GM19395 (cell line): ENCODE results near the gene DDX50.
A peak's percentile ranks its signal among the peaks of the same experiment; 100 is the strongest.
"Not testable (repeated sequence)": the region's sequence is repeated elsewhere in the genome, so short reads cannot be mapped to it uniquely, and the experiment has no call there.

Source experiments
- ATAC-seq: cut with Tn5 transposase; IDR thresholded peaks from one replicate; pipeline ENCODE4 v1.9.1; 2021; ENCODE audit warnings: mild to moderate bottlenecking, moderate library complexity; ENCODE audit not compliant: unreplicated experiment

The DDX50 gene

DNA sequence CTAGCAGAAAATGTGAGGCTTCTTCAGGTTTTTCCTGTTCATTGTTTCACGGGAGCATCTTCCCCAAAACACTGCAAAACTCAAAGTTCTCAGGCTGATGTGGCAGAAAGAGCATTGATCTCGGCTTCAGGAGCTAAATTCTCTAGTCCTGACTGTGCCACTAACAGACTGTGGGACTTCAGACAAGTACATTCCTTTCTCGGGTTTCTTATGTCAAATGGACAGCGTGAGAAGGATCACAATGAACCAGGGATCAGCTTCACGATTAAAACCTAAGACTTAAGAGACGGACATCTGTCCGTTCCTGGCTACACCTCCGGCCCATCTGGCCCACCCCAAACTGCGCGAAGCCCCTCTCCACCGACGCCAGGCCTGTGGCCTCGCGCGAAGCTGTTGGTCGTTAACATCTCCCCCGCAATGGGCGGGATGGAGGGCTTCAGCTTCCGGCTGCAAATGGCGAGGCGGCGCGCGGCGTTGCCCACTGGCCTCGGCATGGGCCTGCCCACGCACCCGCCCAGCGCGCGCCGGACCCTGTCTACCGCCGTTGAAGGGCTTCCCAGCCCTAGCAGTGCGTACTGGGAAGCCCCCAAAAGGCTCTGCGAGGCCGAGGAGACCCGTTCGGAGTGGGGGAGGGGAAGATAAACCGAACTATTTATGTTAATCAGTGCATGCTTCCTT lies 549 bp upstream of the DDX50 start:
- ATAC-seq, result peak; percentile 40

DNA sequence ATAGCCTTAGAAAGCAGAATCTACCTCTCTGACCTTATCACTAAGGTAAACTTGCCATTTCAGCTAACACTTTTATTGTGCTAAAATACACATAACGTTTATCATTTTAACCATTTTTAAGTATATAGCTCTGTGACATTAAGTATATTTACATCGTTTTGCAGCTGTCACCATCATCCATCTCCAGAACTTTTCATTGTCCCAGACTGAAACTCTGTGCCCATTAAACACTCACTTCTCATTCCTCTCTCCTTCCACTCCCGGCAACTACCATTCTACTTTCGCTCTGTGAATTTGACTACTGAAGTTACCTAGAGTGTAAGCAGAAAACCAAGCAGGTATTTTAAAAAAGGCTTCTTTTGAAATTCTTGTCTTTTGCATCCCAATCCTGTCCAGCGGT lies 1.3 kb downstream of the DDX50 start:
- ATAC-seq, result no peak

DNA sequence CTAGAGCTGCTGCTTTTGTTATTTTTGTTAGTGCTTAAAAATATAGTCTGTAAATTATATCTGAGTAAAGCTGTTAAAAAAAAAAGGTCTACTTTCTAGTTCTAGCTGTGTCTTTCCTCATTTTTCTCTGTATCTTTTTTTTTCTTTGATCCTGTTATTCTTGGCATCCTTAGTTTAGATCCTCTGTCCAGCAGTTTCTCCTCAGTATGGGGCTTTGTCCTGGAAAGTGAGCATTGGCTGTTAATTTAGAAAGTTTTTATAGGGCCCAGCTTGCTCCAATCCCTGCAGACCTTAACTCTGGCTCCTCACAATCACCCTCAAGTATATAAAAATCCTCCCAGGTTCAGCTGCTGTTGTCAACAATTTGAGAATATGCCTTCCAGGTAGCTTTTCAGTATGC lies 23.5 kb downstream of the DDX50 start:
- no peak for ATAC-seq

DNA sequence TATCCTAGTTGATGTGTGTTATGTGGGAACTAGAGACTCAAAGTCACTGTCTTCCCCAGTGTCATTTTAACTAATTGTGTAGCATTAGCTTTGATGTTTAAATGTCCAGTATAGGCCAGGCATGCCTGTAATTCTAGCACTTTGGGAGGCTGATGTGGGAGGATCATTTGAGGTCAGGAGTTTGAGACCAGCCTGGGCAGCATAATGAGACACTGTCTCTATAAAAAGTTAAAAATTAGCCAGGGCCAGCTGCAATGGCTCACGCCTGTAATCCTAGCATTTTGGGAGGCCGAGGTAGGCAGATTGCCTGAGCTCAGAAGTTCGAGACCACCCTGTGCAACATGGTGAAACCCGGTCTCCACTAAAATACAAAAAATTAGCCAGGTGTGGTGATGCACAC lies 24.4 kb downstream of the DDX50 start:
- no peak for ATAC-seq

DNA sequence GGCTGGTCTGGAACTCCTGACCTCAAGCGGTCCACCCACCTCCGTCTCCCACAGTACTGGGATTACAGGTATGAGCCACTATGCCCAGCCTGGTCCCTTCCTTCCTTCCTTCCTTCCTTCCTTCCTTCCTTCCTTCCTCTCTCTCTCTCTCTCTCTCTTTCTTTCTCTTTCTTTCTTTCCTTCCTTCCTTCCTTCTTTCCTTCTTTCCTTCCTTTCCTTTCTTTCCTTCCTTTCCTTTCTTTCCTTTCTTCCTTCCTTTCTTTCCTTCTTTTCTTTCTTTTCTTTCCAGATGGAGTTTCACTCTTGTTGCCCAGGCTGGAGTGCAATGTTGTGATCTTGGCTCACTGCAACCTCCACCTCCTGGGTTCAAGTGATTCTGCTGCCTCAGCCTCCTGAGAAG lies 28.0 kb downstream of the DDX50 start:
- not testable (repeated sequence) for ATAC-seq

DNA sequence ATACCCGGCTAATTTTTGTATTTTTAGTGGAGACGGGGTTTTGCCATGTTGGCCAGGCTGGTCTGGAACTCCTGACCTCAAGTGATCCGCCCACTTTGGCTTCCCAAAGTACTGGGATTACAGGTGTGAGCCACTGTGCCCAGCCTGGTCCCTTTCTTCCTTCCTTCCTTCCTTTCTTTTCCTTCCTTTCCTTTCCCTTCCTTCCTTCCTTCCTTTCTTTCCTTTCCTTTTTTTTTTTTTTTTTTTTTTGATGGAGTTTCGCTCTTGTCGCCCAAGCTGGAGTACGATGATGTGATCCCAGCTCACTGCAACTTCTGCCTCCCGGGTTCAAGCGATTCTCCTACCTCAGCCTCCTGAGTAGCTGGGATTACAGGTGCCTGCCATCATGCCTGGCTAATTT lies 28.8 kb downstream of the DDX50 start:
- not testable (repeated sequence) for ATAC-seq

DNA sequence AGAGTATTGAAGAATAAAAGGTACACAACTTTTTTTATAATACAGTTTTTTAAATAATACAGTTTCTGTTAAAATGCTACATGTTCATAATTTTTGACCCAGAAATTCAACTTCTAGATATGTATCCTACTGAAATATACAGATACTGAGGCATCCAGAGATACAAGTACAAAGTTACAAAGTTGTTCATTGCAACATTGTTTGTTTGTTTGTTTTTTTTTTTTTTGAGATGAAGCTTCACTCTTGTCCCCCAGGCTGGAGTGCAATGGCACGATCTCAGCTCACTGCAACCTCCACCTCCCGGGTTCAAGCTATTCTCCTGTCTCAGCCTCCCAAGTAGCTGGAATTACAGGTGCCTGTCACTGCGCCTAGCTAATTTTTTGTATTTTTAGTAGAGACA lies 31.7 kb downstream of the DDX50 start:
- not testable (repeated sequence) for ATAC-seq

DNA sequence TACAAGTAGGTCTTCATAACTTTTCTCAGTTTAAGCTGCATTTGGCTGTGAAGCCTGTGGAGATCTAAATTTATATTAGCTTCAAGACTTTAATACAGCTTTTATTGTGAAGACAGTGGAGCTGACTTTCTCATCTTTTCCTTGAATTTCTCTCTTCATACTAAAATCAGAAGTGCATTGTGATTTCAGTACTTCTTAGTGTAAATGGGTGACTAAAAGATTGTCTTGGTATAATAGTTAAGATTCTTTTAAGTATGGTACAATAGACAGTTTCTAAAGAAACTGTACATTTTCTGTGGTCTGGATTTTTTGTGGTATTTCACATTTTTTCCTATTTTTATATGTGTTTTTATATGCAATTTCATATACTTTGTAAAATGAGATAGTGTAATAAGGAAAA lies 33.9 kb downstream of the DDX50 start:
- no peak for ATAC-seq

DNA sequence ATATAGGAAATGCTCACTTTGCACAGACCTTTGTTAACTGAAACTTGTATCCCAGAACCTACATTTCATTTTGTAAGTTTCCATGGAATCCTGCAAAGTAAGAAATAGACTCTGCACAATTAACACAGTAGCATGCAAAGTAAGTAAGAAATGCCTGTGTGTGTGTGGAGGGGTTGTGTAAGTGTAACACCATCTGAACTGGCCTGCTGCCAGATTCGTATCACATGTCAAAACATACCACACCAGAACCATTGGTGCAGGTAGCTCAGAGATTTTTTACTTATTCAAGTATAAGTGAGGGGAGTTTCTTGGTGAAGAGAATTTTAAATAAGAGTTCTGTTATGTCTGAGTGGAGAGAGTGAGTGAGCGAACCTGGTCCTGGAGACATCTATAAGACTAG lies 37.0 kb downstream of the DDX50 start:
- no peak for ATAC-seq

DNA sequence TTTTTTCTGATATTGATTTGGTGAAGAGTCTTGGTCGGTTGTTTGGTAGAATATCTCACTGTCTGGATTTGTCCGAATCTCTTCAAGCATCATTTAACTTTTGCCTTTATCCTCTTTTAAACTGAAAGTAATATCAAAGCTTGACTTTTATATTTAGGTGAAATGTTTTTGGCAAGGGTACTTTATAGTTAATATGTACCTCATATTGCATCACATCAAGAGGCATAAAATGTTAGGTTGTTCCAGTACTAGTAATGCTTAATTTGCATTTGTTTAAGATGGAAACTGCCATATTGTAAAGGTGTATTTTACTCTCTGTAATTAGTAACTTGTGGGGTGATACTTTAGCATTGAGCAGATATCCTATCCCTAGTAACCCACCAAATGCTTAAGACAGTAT lies 37.8 kb downstream of the DDX50 start:
- ATAC-seq, result no peak

DNA sequence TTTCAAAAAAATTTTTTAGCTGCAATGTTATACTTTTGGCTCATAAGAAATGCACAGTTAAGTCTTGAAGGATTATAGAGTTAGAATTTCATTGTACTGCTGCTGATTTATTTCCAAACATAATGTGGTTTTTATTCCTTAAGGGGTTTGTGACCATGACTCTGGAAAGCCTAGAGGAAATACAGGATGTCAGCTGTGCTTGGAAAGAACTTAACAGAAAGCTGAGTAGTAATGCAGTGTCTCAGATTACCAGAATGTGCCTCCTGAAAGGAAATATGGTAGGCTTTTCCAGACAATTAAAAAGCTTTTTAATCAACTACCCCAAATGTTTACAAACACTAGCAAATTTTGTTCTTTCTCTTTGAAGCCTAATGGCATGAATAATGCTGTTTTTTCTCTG lies 39.8 kb downstream of the DDX50 start:
- ATAC-seq, result not testable (repeated sequence)

DNA sequence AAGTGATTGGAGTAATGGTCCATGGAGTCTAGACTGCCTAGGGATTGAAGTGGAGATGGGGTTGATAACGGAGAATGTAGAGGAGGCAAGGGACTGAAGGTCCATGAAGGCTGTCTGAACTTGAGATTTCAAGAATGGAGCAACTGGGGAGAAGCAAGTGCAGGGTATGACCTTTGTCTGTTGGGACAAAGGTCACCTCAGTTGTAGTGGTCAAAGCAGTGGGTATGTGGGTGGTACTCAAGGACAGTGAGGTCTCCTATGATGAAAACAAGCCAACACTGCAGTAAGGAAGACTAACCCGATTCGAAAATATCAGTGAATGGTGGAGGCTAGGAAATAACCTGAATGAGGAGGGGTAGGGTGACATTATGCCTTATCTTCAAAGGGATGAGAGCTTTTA lies 49.5 kb downstream of the DDX50 start:
- no peak for ATAC-seq

DNA sequence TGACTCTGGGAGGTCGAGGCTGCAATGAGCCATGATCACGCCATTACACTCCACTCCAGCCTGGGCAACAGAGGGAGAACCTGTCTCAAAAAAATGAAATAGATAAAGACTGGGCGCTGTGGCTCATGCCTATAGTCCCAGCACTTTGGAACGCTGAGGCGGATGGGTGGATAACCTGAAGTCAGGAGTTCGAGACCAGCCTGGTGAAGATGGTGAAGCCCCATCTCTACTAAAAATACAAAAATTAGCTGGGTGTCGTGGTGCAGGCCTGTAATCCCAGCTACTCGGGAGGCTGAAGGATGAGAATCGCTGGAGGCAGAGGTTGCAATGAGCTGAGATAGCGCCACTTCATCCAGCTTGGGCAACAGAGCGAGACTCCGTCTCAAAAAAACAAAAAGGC lies 53.8 kb downstream of the DDX50 start:
- ATAC-seq, result no peak

DNA sequence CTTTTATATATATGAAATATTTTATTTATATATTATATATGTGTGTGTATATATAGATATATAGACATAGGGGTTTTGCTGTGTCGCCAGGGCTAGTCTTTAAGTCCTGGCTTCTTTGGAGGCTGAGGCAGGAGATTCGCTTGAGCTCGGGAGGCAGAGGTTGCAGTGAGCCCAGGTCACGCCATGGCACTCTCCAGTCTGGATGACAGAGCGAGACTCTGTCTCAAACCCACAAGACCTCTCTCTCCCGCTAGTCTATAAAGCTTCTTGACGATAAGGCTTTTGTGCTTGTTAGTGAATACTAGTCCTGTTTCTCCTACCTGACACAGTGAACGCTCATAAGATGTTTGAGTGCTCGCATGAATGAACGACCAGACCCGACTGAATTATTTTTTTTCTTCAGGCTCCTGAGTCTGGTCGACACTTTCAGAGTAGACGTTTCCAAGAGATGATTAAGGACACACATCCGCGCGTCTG lies 54.3 kb downstream of the DDX50 start:
- ATAC-seq, result peak; percentile 6

DNA sequence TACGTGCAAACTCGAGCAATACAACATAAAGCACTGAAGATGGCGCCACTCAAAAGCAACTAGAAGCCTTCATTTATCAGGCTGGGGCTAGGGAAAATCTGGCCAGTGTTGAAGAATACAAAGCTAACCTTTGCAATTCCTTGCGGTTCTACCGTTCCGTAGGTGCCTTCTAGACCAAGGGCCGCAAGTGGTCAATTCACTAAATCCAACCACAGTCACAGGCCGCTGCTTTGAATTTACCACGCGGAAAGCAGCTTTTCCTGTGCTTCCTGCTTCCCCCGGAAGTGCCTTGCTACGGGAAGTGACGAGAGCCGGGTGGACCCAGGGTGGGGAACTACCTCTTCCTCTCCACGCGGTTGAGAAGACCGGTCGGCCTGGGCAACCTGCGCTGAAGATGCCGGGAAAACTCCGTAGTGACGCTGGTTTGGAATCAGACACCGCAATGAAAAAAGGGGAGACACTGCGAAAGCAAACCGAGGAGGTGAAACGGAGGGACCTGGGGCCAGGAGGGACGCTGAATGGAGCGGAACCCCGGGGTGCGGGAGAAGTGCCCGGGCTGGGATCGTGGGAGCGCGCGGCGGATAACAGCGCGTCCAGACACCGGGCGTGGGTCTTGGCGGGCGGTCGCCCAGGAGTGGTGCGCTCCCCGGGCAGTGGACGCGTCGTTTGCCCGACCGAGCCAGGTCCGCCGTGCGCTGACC lies 54.9 kb downstream of the DDX50 start, which contains the start of gene DDX21:
DDX21 (plus strand) TSS at position 339 of the 701 bp plus-strand sequence; CDS start at position 395, 56 bp downstream.
- ATAC-seq, result peak; percentile 91

DNA sequence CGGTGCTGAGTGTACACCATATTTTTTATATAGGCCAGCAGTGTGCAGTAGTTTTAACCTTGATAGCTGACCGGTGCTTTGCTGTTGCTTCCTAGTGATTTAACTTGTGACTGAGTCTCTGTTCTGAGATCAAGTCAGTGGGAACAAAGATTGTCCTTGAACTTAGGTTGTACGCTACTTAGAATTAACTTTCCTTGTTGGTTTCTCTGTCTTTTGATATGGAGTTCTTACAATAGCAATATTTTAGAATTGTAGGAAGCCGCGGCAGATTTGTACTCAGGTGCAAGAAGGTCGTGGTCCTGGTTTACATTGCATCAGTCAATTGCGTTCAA lies 56.1 kb downstream of the DDX50 start:
- ATAC-seq, result no peak

DNA sequence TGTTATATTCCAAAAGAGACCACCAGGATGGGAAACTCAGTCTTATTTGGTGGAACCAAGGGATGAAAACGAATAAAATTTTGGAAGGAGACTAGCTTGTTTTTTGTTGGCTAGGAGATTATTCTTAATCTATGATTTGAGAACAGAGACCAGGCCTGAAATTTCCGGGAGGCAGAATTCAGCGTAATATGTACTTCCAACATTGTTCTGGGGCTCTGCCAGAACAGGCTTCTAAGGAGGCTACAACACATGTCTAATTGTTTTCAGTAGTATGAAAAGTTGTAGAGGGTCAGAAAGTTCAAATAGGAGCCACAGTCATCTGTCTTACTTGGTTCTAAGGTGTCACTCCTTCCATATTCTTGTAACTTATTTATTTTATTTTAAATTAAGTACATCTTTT lies 56.5 kb downstream of the DDX50 start:
- no peak for ATAC-seq

DNA sequence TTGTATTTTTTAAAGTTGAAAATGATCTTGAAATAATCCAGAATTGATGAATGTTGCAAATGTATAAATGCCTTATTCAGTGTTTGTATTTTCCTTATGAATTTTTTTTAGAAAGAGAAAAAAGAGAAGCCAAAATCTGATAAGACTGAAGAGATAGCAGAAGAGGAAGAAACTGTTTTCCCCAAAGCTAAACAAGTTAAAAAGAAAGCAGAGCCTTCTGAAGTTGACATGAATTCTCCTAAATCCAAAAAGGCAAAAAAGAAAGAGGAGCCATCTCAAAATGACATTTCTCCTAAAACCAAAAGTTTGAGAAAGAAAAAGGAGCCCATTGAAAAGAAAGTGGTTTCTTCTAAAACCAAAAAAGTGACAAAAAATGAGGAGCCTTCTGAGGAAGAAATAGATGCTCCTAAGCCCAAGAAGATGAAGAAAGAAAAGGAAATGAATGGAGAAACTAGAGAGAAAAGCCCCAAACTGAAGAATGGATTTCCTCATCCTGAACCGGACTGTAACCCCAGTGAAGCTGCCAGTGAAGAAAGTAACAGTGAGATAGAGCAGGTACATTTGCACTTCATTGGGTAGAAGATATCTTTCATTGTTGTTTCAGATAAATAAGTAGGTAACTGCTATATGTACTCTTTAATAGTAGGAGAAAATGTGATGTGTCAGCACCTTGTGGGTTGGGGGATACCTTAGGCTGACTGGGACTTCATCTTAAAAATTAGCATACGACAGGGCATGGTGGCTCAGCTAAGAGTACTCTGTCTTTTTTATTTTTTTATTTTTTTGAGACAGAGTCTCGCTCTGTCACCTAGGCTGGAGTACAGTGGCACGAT lies 58.8 kb downstream of the DDX50 start:
- no peak for ATAC-seq

DNA sequence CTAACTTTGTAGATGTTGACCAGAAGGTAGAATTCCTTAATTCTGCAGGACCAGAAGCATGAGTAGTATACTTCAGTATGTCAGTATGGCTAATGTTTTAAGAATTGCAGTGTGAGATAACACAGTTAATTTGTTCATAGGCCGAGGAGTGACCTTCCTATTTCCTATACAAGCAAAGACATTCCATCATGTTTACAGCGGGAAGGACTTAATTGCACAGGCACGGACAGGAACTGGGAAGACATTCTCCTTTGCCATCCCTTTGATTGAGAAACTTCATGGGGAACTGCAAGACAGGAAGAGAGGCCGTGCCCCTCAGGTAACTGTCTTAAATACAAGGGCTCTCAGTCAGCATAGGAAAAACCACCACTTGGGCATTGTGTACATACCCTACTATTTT lies 62.0 kb downstream of the DDX50 start:
- no peak for ATAC-seq

DNA sequence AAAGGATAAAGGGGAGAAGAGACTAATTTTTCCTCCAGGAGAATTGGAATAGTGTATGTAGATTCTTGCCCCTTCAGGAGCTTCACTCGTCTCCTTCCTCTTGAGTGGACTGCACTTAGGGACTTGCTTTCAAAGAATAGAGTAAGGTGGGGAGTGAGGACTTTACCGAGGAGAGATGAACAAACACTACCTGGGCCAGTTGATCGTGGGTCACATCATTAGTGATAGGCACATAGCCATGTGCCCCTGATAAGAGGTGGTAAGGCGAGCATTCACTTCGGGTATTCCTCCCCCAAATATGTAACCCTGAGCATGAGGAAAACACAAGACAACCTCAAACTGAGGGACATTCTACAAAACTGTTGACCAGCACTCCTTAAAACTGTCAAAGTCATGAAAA lies 72.9 kb downstream of the DDX50 start:
- ATAC-seq, result no peak

DNA sequence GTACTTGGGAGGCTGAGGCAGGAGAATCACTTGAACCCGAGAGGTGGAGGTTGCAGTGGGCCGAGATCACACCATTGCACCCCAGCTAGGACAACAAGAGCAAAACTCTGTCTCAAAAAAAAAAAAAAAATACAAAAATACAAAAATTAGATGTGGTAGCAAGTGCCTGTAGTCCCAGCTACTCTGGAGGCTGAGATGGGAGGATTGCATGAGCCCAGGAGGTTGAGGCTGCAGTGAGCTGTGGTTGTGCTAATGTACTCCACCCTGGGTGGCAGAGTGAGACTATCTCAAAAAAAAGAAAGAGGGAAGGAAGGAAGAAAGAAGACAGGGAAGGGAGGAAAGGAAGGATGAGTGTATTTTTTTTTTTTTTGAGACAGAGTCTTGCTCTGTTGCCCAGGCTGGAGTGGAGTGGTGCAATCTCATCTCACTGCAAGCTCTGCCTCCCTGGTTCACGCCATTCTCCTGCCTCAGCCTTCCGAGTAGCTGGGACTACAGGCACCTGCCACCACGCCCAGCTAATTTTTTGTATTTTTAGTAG lies 74.9 kb downstream of the DDX50 start:
- ATAC-seq, result not testable (repeated sequence)
